ENCODE measurements around the gene DRD3.

DNA sequence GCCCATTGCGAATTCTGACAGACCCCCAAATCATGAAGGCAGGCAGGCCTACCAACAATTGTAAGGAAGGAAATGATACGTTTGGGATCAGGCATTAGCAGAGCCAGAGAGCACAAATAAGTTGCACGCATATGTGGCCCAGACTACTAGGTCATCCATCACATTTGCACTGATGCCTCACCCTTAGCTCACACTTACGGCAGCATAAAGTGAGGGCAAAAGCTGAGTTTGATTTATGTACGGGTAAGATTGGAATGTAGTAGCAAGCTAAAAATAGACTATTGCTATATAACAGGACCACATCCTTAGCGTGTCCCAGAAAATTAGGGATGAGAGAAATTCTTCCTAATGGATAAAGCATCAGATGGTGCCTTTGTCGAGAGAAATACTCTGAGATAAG, 63.7 kb downstream of the DRD3 start:
- no peak for TF ChIP-seq EP300 (IDR thresholded peaks at IDR 0.05)
- TF ChIP-seq, protein P1, sequence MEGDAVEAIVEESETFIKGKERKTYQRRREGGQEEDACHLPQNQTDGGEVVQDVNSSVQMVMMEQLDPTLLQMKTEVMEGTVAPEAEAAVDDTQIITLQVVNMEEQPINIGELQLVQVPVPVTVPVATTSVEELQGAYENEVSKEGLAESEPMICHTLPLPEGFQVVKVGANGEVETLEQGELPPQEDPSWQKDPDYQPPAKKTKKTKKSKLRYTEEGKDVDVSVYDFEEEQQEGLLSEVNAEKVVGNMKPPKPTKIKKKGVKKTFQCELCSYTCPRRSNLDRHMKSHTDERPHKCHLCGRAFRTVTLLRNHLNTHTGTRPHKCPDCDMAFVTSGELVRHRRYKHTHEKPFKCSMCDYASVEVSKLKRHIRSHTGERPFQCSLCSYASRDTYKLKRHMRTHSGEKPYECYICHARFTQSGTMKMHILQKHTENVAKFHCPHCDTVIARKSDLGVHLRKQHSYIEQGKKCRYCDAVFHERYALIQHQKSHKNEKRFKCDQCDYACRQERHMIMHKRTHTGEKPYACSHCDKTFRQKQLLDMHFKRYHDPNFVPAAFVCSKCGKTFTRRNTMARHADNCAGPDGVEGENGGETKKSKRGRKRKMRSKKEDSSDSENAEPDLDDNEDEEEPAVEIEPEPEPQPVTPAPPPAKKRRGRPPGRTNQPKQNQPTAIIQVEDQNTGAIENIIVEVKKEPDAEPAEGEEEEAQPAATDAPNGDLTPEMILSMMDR (IDR thresholded peaks at IDR 0.05): no peak
